HCT116 (cell line): ENCODE measurements around the gene SPRR5. TPM values are rescaled to one million over a fixed set of nuclear protein-coding genes. Genes with fewer than 3 reads are reported as not detected.

Experiments
- ATAC-seq: fragments of 200-7000 bp; cut with Tn5 transposase; 2 replicates; pipeline ENCODE4 v1.9.1; 2020; ENCODE audit warnings: mild to moderate bottlenecking, moderate library complexity
- BruUV-seq: library from RNA; stranded (reverse); fragments of 400-500 nt; replicated peaks from 2 replicates; lab custom pipeline; 2021; lab: Mats Ljungman, UMichigan
- CTCF ChIA-PET: fragments of 300-600 bp; sonication (Branson Sonifier 250); formaldehyde crosslinking; loops from one replicate; lab custom pipeline; 2021; ENCODE audit warnings: antibody characterized with exemption; lab: Charles Lee
- POLR2A ChIA-PET: fragments of 300-600, 350-600 bp; sonication (Branson Sonifier 250); formaldehyde crosslinking; loops from one replicate; lab custom pipeline; 2021; ENCODE audit warnings: antibody characterized with exemption; lab: Charles Lee
- RAD21 ChIA-PET, 2 experiments: fragments of 300-600 bp; sonication (Branson Sonifier 250); formaldehyde crosslinking; loops; one replicate each; lab custom pipeline; 2023; ENCODE audit warnings: low total read pairs in 2 of 2; ENCODE audit not compliant: uncharacterized antibody in 2 of 2, unreplicated experiment in 2 of 2, low non-redundant PET in 1 of 2; lab: Charles Lee
- DNase-seq: peaks from one replicate; pipeline ENCODE4 v3.0.0-alpha.2; 2010; ENCODE audit warnings: low read depth, low spot score
- H2AFZ ChIP-seq: fragments of 200-600 bp; shearing (Covaris generic), sonication (generic); 2 replicates; pipeline ENCODE4 v1.6.1; 2017; ENCODE audit warnings: low read depth, mixed run types, mixed read lengths, antibody characterized with exemption, low read length; ENCODE audit not compliant: poor library complexity, severe bottlenecking
- H3K27ac ChIP-seq: 2 replicates; pipeline ENCODE4 v1.5.1; 2012; ENCODE audit warnings: low read depth, low read length
- H3K27me3 ChIP-seq: fragments of 200-600 bp; sonication (generic); 2 replicates; pipeline ENCODE4 v1.6.1; 2016; ENCODE audit warnings: mixed run types, low read length, mixed read lengths; ENCODE audit not compliant: insufficient read depth
- H3K36me3 ChIP-seq, 2 experiments: fragments of 200-500 bp in 1 of 2; fragments of 200-600 bp in 1 of 2; sonication (Bioruptor generic) in 1 of 2; sonication (generic) in 1 of 2; 2 replicates each; pipeline versions ENCODE4 v1.5.1 to v1.6.1; 2014 to 2016; ENCODE audit warnings: low read length in 2 of 2, inconsistent platforms in 1 of 2, mixed read lengths in 1 of 2, mixed run types in 1 of 2; ENCODE audit not compliant: insufficient read depth in 2 of 2, control insufficient read depth in 1 of 2
- H3K4me1 ChIP-seq, 2 experiments: fragments of 200-600 bp in 1 of 2; sonication (generic) in 1 of 2; 2 replicates each; pipeline versions ENCODE4 v1.5.1 to v1.6.1; 2012 to 2017; ENCODE audit warnings: low read length in 2 of 2, inconsistent platforms in 1 of 2, mild to moderate bottlenecking in 1 of 2, mixed read lengths in 1 of 2, mixed run types in 1 of 2, moderate library complexity in 1 of 2; ENCODE audit not compliant: insufficient read depth in 2 of 2, control insufficient read depth in 1 of 2
- H3K4me2 ChIP-seq: fragments of 200-600 bp; sonication (generic); 2 replicates; pipeline ENCODE4 v1.6.1; 2017; ENCODE audit warnings: mixed run types, low read length, mixed read lengths
- H3K4me3 ChIP-seq, 2 experiments: fragments of 200-600 bp in 1 of 2; sonication (generic) in 1 of 2; replicated peaks in 1 of 2; 2 replicates each; pipeline ENCODE4 v1.5.1; 2011 to 2016; ENCODE audit warnings: low read length in 2 of 2, control low read depth in 1 of 2, low read depth in 1 of 2, mild to moderate bottlenecking in 1 of 2, mixed read lengths in 1 of 2, mixed run types in 1 of 2
- H3K79me2 ChIP-seq: fragments of 200-600 bp; sonication (generic); 2 replicates; pipeline ENCODE4 v1.6.1; 2017; ENCODE audit warnings: mild to moderate bottlenecking, mixed run types, low read length, moderate library complexity, mixed read lengths; ENCODE audit not compliant: insufficient read depth
- H3K9ac ChIP-seq: fragments of 200-600 bp; sonication (generic); 2 replicates; pipeline ENCODE4 v1.6.1; 2016; ENCODE audit warnings: low read length, mixed read lengths
- H3K9me2 ChIP-seq: fragments of 200-600 bp; sonication (generic), shearing (Covaris generic); 2 replicates; pipeline ENCODE4 v1.6.1; 2017; ENCODE audit warnings: mixed run types, mild to moderate bottlenecking, moderate library complexity; ENCODE audit not compliant: insufficient read depth
- H3K9me3 ChIP-seq, 2 experiments: fragments of 200-500 bp in 1 of 2; fragments of 200-600 bp in 1 of 2; sonication (Bioruptor generic) in 1 of 2; sonication (generic) in 1 of 2; 2 replicates each; pipeline ENCODE4 v1.6.1; 2014 to 2017; ENCODE audit warnings: low read length in 2 of 2, mixed read lengths in 2 of 2, inconsistent platforms in 1 of 2, low read depth in 1 of 2, mild to moderate bottlenecking in 1 of 2, mixed run types in 1 of 2, moderate library complexity in 1 of 2; ENCODE audit not compliant: control insufficient read depth in 1 of 2, insufficient read depth in 1 of 2
- H4K20me1 ChIP-seq: fragments of 200-600 bp; sonication (generic), shearing (Covaris generic); 2 replicates; pipeline ENCODE4 v1.6.1; 2017; ENCODE audit warnings: mixed run types, mild to moderate bottlenecking, moderate library complexity; ENCODE audit not compliant: insufficient read depth
- CEBPB ChIP-seq: IDR thresholded peaks from 2 replicates; pipeline ENCODE4 v1.6.1; 2012; ENCODE audit warnings: low read depth
- CTCF ChIP-seq, 3 experiments: fragments of 200-600 bp in 1 of 3; sonication (generic) in 1 of 3; IDR thresholded peaks in 2 of 3; conservative IDR thresholded peaks in 1 of 3; 2 replicates each; pipeline ENCODE4 v1.5.1; 2012 to 2017; ENCODE audit warnings: low read depth in 2 of 3, low read length in 2 of 3, antibody characterized with exemption in 1 of 3, borderline replicate concordance in 1 of 3, control low read depth in 1 of 3, mild to moderate bottlenecking in 1 of 3, mixed read lengths in 1 of 3, mixed run types in 1 of 3, moderate library complexity in 1 of 3; ENCODE audit not compliant: insufficient read depth in 1 of 3
- EGR1 ChIP-seq: IDR thresholded peaks from 2 replicates; pipeline ENCODE4 v1.6.1; 2012; ENCODE audit warnings: low read depth
- ELF1 ChIP-seq: IDR thresholded peaks from 2 replicates; pipeline ENCODE4 v1.6.1; 2012; ENCODE audit warnings: low read depth, borderline replicate concordance
- FOSL1 ChIP-seq: IDR thresholded peaks from 2 replicates; pipeline ENCODE4 v1.6.1; 2012; ENCODE audit warnings: low read depth
- JUND ChIP-seq: IDR thresholded peaks from 2 replicates; pipeline ENCODE4 v1.6.1; 2012
- MAX ChIP-seq: IDR thresholded peaks from 2 replicates; pipeline ENCODE4 v1.6.1; 2012
- POLR2A ChIP-seq: IDR thresholded peaks from 2 replicates; pipeline ENCODE4 v1.7.0; 2011; ENCODE audit warnings: borderline replicate concordance; ENCODE audit not compliant: insufficient read depth, insufficient read length; ENCODE audit errors: extremely low read depth
- POLR2AphosphoS5 ChIP-seq: IDR thresholded peaks from 2 replicates; pipeline ENCODE4 v1.6.1; 2011; ENCODE audit warnings: mild to moderate bottlenecking, low read depth, low read length, moderate library complexity
- RAD21 ChIP-seq: IDR thresholded peaks from 2 replicates; pipeline ENCODE4 v1.6.1; 2012; ENCODE audit warnings: low read depth, mild to moderate bottlenecking
- SIN3A ChIP-seq: IDR thresholded peaks from 2 replicates; pipeline ENCODE4 v1.6.1; 2012; ENCODE audit warnings: low read depth
- SP1 ChIP-seq: IDR thresholded peaks from 2 replicates; pipeline ENCODE4 v1.6.1; 2012; ENCODE audit warnings: low read depth
- SRF ChIP-seq: IDR thresholded peaks from 2 replicates; pipeline ENCODE4 v1.6.1; 2012; ENCODE audit warnings: low read depth
- TCF7L2 ChIP-seq: IDR thresholded peaks from 2 replicates; pipeline ENCODE4 v1.7.0; 2011; ENCODE audit warnings: borderline replicate concordance, inconsistent platforms; ENCODE audit not compliant: insufficient read depth, insufficient read length; ENCODE audit errors: extremely low read depth
- YY1 ChIP-seq: IDR thresholded peaks from 2 replicates; pipeline ENCODE4 v1.6.1; 2011; ENCODE audit warnings: low read length, low read depth, moderate library complexity, mild to moderate bottlenecking; ENCODE audit not compliant: insufficient replicate concordance; ENCODE audit errors: extremely low read depth
- ZFX ChIP-seq: fragments of 450-650 bp; IDR thresholded peaks from 2 replicates; pipeline ENCODE4 v1.6.1; 2017
- intact Hi-C: fragments of 100-400 bp; cut with micrococcal nuclease; formaldehyde crosslinking; loops from 2 replicates; pipeline ENCODE4 v1.10.0; 2022
- total RNA-seq: library from RNA; stranded (reverse); gene quantifications from one replicate; pipeline ENCODE4 v1.2.1, GENCODE V29; 2021; ENCODE audit not compliant: unreplicated experiment
- TF ChIP-seq, protein P1 (sequence below): IDR thresholded peaks from 2 replicates; pipeline ENCODE4 v1.6.1; 2012
- TF ChIP-seq, protein P2 (sequence below): IDR thresholded peaks from 2 replicates; pipeline ENCODE4 v1.6.1; 2011; ENCODE audit warnings: mild to moderate bottlenecking, low read length, moderate library complexity; ENCODE audit not compliant: insufficient replicate concordance; ENCODE audit errors: extremely low read depth

SPRR5 gene
- total RNA-seq, 1 experiment from 2014 or later, result not detected

DNA sequence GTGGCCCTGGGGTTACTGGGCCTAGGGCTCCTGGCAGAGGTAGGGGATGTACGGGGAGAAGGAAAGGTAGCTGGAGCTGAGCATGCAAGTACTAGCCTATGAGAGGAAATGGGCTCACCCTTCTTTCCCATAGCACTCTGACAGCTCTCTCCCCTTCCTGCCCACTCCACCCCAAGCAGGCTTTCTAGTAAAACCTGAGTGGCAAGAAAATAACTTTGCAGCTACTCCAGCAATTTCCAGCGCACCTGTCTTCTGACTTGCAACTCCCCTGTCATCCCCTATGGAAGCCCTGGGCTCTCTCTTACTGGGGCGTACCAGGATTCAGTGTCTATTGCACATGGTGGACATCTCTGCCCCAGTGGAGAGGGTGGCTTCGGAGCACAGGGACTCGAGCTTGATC lies 45.4 kb upstream of the SPRR5 start:
- ChIA-PET CTCF (no interaction called here), RAD21 (no interaction called here), POLR2A (no interaction called here)
- ATAC-seq, result no peak
- H3K9me2 ChIP-seq, result no peaks in the 10 kb centered on the region
- H3K9me3 ChIP-seq, result no peaks in the 10 kb centered on the region
- no peak for TF ChIP-seq ELF1
- no peak for TF ChIP-seq FOSL1
- TF ChIP-seq SRF, result no peak
- no peak for TF ChIP-seq TCF7L2
- TF ChIP-seq SIN3A, result no peak
- no peak for TF ChIP-seq CEBPB
- no peak for TF ChIP-seq YY1
- TF ChIP-seq RAD21, result no peak
- TF ChIP-seq CTCF (IDR thresholded peaks at IDR 0.05 in 2 of 3, conservative IDR thresholded peaks at IDR 0.05 in 1 of 3; ENCODE audit: borderline replicate concordance in 1 of 3, insufficient read depth in 1 of 3, low read depth in 2 of 3, low read length in 2 of 3), result no peak
- TF ChIP-seq, protein P1, sequence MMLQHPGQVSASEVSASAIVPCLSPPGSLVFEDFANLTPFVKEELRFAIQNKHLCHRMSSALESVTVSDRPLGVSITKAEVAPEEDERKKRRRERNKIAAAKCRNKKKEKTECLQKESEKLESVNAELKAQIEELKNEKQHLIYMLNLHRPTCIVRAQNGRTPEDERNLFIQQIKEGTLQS, result no peak
- no peak for TF ChIP-seq MAX
- no peak for TF ChIP-seq EGR1
- TF ChIP-seq JUND, result no peak
- TF ChIP-seq, protein P2, sequence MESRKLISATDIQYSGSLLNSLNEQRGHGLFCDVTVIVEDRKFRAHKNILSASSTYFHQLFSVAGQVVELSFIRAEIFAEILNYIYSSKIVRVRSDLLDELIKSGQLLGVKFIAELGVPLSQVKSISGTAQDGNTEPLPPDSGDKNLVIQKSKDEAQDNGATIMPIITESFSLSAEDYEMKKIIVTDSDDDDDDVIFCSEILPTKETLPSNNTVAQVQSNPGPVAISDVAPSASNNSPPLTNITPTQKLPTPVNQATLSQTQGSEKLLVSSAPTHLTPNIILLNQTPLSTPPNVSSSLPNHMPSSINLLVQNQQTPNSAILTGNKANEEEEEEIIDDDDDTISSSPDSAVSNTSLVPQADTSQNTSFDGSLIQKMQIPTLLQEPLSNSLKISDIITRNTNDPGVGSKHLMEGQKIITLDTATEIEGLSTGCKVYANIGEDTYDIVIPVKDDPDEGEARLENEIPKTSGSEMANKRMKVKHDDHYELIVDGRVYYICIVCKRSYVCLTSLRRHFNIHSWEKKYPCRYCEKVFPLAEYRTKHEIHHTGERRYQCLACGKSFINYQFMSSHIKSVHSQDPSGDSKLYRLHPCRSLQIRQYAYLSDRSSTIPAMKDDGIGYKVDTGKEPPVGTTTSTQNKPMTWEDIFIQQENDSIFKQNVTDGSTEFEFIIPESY, result no peak
- no peak for TF ChIP-seq ZFX
- TF ChIP-seq POLR2AphosphoS5, result no peak
- no peak for TF ChIP-seq POLR2A
- no peak for TF ChIP-seq SP1
- peaks cover 0 to 16% of the 10 kb centered on the region in 2 experiments; a peak in 1 of 4 replicates for H3K4me1 ChIP-seq
- peaks cover 68% of the 10 kb centered on the region for H3K27me3 ChIP-seq
- H3K4me2 ChIP-seq, result no peak overlapping the region
- no peak overlapping the region for H2AFZ ChIP-seq
- no peaks in the 10 kb centered on the region for H3K79me2 ChIP-seq
- intact Hi-C loops, result no loop called here
- no peaks in the 10 kb centered on the region for H3K36me3 ChIP-seq
- no peak for DNase-seq
- no TSS peak for BruUV-seq
- H4K20me1 ChIP-seq, result no peaks in the 10 kb centered on the region
- no peak overlapping the region for H3K4me3 ChIP-seq
- no peak overlapping the region for H3K27ac ChIP-seq
- no peak overlapping the region for H3K9ac ChIP-seq
